A549 (cell line): Measurements from ENCODE around the gene MPND.

Experiments used
- BHLHE40 ChIP-seq: IDR thresholded peaks from 2 replicates; pipeline ENCODE4 v1.6.1; 2012; ENCODE audit warnings: low read depth, low read length, inconsistent platforms
- CHD2 ChIP-seq: fragments of 150-350 bp; IDR thresholded peaks from 2 replicates; pipeline ENCODE4 v1.6.1; 2014; ENCODE audit warnings: low read length; ENCODE audit not compliant: partially characterized antibody
- CTCF ChIP-seq: fragments of >200 bp; sonication (Bioruptor Twin); formaldehyde crosslinking; IDR thresholded peaks from 3 replicates; pipeline ENCODE4 v1.5.1; 2016
- EP300 ChIP-seq, 2 experiments: fragments of >200 bp; sonication (Bioruptor Twin); formaldehyde crosslinking; IDR thresholded peaks; 2 replicates in 1 of 2; 3 replicates in 1 of 2; pipeline ENCODE4 v1.6.1; 2016 to 2017
- ESRRA ChIP-seq: fragments of 150-350 bp; IDR thresholded peaks from 2 replicates; pipeline ENCODE4 v1.6.1; 2014; ENCODE audit warnings: mild to moderate bottlenecking, low read length, borderline replicate concordance
- GATA3 ChIP-seq: IDR thresholded peaks from 2 replicates; pipeline ENCODE4 v1.6.1; 2012; ENCODE audit warnings: borderline replicate concordance
- HEYL ChIP-seq: fragments of 250-450 bp; sonication (Bioruptor Pico); IDR thresholded peaks from 2 replicates; pipeline ENCODE4 v1.8.0; 2021; ENCODE audit warnings: mild to moderate bottlenecking, moderate library complexity
- MAFK ChIP-seq: fragments of 450-650 bp; IDR thresholded peaks from 2 replicates; pipeline ENCODE4 v1.6.1; 2014; ENCODE audit not compliant: partially characterized antibody
- MAZ ChIP-seq: fragments of 150-350 bp; IDR thresholded peaks from 2 replicates; pipeline ENCODE4 v1.6.1; 2014; ENCODE audit warnings: antibody characterized with exemption, low read depth, low read length, borderline replicate concordance
- NR3C1 ChIP-seq: fragments of >200 bp; sonication (Bioruptor Twin); formaldehyde crosslinking; IDR thresholded peaks from 3 replicates; pipeline ENCODE4 v1.6.1; 2017
- PHF8 ChIP-seq: fragments of 200-600 bp; sonication (generic); IDR thresholded peaks from 2 replicates; pipeline ENCODE4 v1.6.1; 2016; ENCODE audit warnings: low read depth, mild to moderate bottlenecking, antibody characterized with exemption, moderate library complexity, borderline replicate concordance
- RAD21 ChIP-seq, 2 experiments: fragments of >200 bp in 1 of 2; sonication (Bioruptor Twin) in 1 of 2; formaldehyde crosslinking in 1 of 2; IDR thresholded peaks in 1 of 2; conservative IDR thresholded peaks in 1 of 2; 2 replicates in 1 of 2; 3 replicates in 1 of 2; pipeline ENCODE4 v1.6.1; 2012 to 2018; ENCODE audit warnings: inconsistent platforms in 1 of 2
- REST ChIP-seq: fragments of 200-600 bp; sonication (generic); IDR thresholded peaks from 2 replicates; pipeline ENCODE4 v1.6.1; 2016; ENCODE audit warnings: antibody characterized with exemption, mild to moderate bottlenecking, moderate library complexity
- RFX5 ChIP-seq: fragments of 450-650 bp; IDR thresholded peaks from 2 replicates; pipeline ENCODE4 v1.7.1; 2014; ENCODE audit warnings: antibody characterized with exemption, mild to moderate bottlenecking, moderate library complexity

- TF ChIP-seq CTCF (no peak), HEYL (CRISPR knock-in tag) (no peak), NR3C1 (no peak), CHD2 (no peak), ESRRA (no peak), RAD21 (conservative IDR thresholded peaks at IDR 0.05 in 1 of 2, IDR thresholded peaks at IDR 0.05 in 1 of 2) (no peak), PHF8 (no peak), MAFK (no peak), EP300 (IDR thresholded peaks at IDR 0.05) (no peak), BHLHE40 (no peak), MAZ (no peak), REST (no peak), RFX5 (no peak), GATA3 (no peak)
Observed at GRCh38 chr19:4316956-4317355, 26.4 kb upstream of the MPND start.
